Duodenal mucosa (tissue), 2 donors: ENCODE results near the gene CHAMP1.

Experiments
- H3K27ac ChIP-seq: one replicate; pipeline ENCODE4 v1.7.0; 2013; ENCODE audit warnings: low read depth, low read length
- H3K27me3 ChIP-seq, 2 donors: one replicate each; pipeline ENCODE4 v1.7.0; 2013; ENCODE audit warnings: low read length in 2 of 2, control low read depth in 1 of 2; ENCODE audit not compliant: insufficient read depth in 2 of 2, control insufficient read depth in 1 of 2
- H3K36me3 ChIP-seq, 2 donors: one replicate each; pipeline ENCODE4 v1.7.0; 2013; ENCODE audit warnings: low read length in 2 of 2, control low read depth in 1 of 2; ENCODE audit not compliant: insufficient read depth in 2 of 2, control insufficient read depth in 1 of 2
- H3K4me1 ChIP-seq, 2 donors: one replicate each; pipeline ENCODE4 v1.7.0; 2013; ENCODE audit warnings: low read length in 2 of 2, control low read depth in 1 of 2; ENCODE audit not compliant: insufficient read depth in 2 of 2, control insufficient read depth in 1 of 2
- H3K4me3 ChIP-seq, 2 donors: one replicate each; pipeline ENCODE4 v1.7.0; 2013; ENCODE audit warnings: low read length in 2 of 2, low read depth in 1 of 2
- H3K9ac ChIP-seq, 2 donors: one replicate each; pipeline ENCODE4 v1.7.0; 2013; ENCODE audit warnings: low read length in 2 of 2, low read depth in 1 of 2
- H3K9me3 ChIP-seq, 2 donors: one replicate each; pipeline ENCODE4 v1.7.0; 2013; ENCODE audit warnings: low read length in 2 of 2, control low read depth in 1 of 2; ENCODE audit not compliant: control insufficient read depth in 1 of 2

CHAMP1 gene

DNA sequence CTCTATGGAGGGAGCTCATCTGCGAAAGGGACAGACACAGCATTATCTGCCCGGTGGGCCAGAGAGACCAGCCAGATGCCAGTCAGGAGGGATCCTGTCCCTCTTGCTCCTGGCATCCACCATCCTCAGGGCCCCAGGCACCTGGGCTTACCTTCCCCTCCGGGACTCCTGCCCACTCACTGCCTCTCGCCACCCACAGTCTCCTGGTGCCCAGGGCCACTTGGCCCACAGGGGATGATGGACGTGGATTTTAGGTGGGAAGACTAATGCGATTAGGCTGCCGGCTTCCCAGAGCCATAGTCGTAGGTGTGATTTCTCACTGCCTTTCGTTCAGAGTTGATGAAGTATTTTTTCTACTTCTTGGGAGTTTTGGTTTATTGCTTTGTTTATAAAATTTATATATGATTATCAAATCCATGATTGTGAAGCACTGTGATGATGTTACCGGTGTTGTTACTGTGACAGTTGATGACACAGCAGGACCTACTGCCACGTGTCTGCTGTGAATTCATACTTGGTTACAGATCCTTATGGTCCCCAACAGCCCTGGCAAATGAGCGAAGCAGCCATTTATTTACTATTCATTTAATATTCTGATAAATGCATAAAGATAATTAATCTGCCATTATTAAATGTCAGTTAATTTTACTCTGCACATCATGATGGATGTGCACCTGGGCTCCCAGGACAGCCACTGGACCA, 14.5 kb upstream of the CHAMP1 start:
- Histone ChIP-seq H3K36me3 (peaks cover 30 to 64% of the 10 kb centered on the region in 2 donors), H3K4me1 (no peaks in the 10 kb centered on the region), H3K9ac (no peak overlapping the region), H3K4me3 (no peak overlapping the region), H3K27ac (no peak overlapping the region), H3K27me3 (no peaks in the 10 kb centered on the region), H3K9me3 (no peaks in the 10 kb centered on the region)

DNA sequence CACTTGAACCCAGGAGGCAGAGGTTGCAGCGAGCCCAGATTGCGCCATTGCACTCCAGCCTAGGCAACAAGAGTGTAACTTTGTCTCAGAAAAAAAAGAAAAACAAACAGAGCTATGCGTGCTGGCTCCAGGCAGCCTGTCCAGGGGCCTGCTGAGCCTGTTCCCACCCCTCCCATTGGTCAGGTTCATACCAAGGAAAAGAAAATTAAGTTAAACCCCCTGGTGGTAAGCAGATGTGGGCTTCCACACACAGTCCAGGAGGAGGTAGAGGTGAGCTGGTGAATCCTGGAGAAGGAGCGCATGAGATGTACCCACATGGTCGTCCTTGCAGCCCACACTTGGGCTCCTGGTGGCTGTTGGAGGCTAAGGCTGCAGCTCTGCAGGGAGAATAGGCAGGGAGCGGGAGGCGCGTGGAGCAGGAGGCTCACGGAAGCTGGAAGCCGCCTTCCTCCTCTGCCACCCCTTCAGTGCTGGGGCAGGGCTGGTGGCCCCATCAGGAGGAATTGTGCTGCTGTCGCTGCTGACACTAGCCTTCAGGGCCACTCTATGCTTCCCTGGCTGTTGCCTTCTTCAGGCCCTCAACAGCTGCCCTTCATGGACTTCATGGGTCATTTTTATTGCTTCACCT, 10.5 kb upstream of the CHAMP1 start:
- Histone ChIP-seq H3K9ac (no peak overlapping the region), H3K4me1 (no peaks in the 10 kb centered on the region), H3K36me3 (peaks cover 24 to 57% of the 10 kb centered on the region in 2 donors), H3K27ac (no peak overlapping the region), H3K4me3 (no peak overlapping the region), H3K27me3 (no peaks in the 10 kb centered on the region), H3K9me3 (no peaks in the 10 kb centered on the region)

DNA sequence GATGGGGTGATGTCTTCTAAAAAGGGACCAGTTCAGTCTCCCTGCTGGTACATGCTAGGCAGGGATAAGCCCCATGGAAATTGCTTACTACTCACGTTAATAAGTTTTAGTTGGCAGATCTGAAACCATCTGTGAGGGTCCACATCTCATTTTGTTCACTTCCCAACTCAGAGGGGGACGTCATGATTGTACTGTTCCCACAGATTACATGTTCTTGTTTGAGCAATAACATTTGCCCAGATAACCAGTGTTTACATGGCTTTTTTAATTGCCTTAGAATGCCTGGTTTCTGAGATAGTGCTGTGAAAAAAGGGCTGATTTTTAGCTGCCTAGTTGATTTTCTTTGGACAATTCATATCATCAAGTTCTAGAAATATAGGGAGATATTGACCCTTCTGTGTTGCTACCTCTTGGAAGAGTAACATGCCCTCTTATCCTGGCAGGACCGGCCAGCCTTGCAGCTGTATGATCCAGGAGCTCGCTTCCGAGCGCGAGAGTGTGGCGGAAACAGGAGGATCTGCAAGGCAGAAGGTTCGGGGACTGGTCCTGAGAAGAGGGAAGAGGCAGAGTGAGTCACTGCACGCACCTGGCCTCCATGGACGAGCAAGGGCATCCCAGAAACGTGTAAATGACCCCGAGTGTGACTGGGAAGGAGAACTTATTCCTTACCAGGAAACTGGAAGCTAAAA, 9.8 kb upstream of the CHAMP1 start:
- H3K27me3 ChIP-seq: no peaks in the 10 kb centered on the region
- H3K4me3 ChIP-seq: no peak overlapping the region
- H3K36me3 ChIP-seq: peaks cover 18 to 51% of the 10 kb centered on the region in 2 donors
- no peak overlapping the region for H3K9ac ChIP-seq
- H3K4me1 ChIP-seq: peaks cover 0 to under 1% of the 10 kb centered on the region in 2 donors
- H3K9me3 ChIP-seq: no peaks in the 10 kb centered on the region
- no peak overlapping the region for H3K27ac ChIP-seq

DNA sequence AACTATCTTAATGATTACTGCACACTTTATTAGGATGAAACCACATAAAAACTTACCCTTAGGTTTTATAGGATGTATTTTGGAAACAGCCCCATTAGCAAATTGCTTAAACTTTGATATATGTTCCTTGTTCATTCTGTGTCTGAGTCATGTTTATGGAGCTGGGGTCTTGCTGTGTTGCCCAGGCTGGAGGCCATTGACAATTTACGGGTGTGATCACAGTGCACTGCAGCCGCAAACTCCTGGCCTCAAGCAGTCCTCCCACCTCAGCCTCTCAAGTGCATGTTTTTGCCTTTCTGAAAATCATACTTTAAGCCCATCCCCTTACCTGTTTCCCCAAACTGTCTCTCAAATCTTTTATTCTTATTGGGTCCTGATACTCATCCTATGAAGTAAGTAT, 5.2 kb upstream of the CHAMP1 start:
- no peak overlapping the region for H3K27ac ChIP-seq
- H3K9ac ChIP-seq: no peak overlapping the region
- H3K9me3 ChIP-seq: no peaks in the 10 kb centered on the region
- H3K4me1 ChIP-seq: peaks cover 8 to 11% of the 10 kb centered on the region in 2 donors
- no peaks in the 10 kb centered on the region for H3K27me3 ChIP-seq
- H3K4me3 ChIP-seq: no peak overlapping the region
- H3K36me3 ChIP-seq: peaks cover 4 to 20% of the 10 kb centered on the region in 2 donors

DNA sequence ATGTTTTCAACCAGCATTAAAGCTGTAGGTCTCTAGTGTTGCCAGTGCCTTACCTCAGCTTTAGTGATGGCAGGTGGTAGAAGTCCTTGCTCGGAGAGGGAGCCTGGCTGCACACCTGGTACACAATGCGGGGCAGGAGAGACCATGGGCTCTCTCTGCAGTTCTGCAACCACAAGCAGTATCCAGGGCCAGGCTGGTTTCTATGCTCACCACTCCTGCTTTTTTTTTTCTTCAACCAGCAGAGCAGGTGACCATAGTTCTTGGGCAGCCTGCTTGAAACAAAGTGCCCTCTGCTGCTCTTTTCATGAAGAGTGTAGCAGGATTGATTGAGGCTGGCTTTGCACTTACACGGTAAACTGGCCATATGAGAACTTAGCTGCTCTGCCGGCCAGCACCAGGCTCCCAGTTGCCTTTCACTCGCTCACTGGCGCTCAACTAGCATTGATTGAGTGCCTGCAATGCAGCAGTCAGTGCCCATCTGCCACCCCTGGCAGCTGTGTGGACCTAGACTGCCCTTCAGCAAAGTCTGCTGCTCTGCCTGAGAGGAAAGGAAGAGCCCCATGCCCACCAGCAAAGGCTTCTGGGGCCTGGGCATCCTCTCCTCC, 4.4 kb upstream of the CHAMP1 start:
- no peak overlapping the region for H3K9ac ChIP-seq
- H3K4me1 ChIP-seq: peaks cover 8 to 12% of the 10 kb centered on the region in 2 donors
- peaks cover 0 to 12% of the 10 kb centered on the region in 2 donors for H3K36me3 ChIP-seq
- H3K4me3 ChIP-seq: no peak overlapping the region
- H3K27ac ChIP-seq: no peak overlapping the region
- no peaks in the 10 kb centered on the region for H3K9me3 ChIP-seq
- no peaks in the 10 kb centered on the region for H3K27me3 ChIP-seq

DNA sequence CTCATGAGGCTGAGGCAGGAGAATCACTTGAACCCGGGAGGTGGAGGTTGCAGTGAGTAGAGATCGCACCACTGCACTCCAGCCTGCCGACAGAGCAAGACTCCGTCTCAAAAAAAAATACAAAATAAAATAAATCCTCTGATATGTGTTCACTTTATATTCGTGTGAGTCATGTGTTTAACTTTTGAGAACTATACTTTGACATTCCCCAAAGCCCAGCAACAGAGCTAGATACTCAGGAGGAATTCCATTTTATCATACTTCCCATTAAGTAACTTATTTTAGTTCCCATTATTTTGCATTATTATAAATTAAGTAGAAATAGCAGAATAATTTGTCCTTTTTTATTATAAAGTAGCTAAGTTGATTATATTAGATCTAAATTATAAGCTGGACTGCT, 3.3 kb upstream of the CHAMP1 start:
- Histone ChIP-seq H3K27me3 (no peaks in the 10 kb centered on the region), H3K27ac (no peak overlapping the region), H3K9me3 (no peaks in the 10 kb centered on the region), H3K4me1 (peaks cover 16 to 18% of the 10 kb centered on the region in 2 donors), H3K9ac (no peak overlapping the region), H3K36me3 (peaks cover 0 to 9% of the 10 kb centered on the region in 2 donors), H3K4me3 (no peak overlapping the region)

DNA sequence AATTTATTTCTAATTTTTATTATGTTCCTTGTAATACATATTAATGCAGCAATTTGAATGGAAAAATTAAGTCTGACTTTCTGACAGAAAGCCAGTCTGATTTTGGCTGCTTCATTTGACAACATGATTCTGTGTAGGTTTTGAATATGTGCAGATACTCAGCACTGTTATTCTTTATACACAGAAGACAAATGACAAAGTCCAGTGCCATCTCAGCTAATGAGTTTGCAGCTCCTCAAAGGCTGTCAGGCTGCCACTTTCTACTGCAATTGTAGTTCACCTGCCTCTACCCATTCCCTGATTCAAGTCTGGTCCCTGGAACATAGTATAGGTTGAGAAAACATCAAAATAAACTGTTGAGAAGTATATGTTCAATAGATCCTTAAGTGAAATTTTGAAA, 2.9 kb upstream of the CHAMP1 start:
- Histone ChIP-seq H3K9ac (no peak overlapping the region), H3K4me3 (no peak overlapping the region), H3K9me3 (no peaks in the 10 kb centered on the region), H3K27me3 (no peaks in the 10 kb centered on the region), H3K27ac (no peak overlapping the region), H3K4me1 (peaks cover 16 to 18% of the 10 kb centered on the region in 2 donors), H3K36me3 (peaks cover 0 to 6% of the 10 kb centered on the region in 2 donors)

DNA sequence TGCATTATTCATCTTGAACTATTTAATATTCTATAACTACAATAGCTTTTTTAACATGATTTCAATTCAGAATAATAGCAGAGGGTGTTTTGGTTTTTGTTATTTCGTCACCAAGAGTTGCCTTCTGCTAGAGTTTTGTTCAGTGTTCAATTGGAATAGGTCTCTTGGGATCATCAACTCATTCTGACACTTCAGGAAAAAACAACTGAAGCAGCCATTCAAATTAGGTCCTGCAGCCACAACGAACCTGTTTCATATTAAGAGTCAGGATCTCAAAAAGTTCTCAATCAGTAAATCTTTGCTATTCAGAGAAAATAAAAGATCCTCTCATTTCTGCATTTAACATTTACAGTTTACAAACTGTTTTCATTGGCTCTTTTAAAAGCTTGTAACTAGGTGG, 2.4 kb upstream of the CHAMP1 start:
- no peak overlapping the region for H3K27ac ChIP-seq

DNA sequence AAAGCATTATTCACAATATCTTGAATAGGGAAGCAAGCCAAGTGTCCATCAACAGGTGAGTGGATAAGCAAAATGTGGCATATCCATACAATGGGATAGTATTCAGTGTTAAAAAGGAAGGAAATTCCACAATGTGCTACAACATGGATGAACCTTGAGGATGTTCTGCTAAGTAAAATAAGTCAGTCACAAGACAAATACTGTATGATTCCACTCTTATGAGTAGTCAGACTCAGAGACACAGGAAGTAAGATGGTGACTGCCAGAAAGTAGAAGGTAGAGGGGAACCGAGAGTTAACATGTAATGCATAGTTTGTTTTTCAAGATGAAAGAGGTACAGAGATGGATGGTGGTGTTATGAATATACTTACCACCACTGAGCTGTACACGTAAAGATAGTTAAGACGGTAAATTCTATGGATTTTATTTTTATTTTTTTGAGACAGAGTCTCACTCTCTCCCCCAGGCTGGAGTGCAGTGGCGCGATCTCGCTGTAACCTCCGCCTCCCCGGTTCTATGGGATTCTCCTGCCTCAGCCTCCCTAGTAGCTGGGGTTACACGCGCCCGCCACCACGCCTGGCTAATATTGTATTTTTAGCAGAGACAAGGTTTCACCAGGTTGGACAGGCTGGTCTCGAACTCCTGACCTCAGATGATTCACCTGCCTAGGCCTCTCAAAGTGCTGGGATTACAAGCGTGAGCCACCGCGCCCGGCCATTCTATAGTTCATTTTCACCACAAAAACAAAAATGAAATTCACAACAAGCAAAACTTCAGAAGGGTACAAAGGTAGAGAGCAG, 1.0 kb upstream of the CHAMP1 start:
- no peaks in the 10 kb centered on the region for H3K27me3 ChIP-seq
- H3K27ac ChIP-seq: peak overlapping the region; percentile 80
- H3K9me3 ChIP-seq: no peaks in the 10 kb centered on the region
- H3K36me3 ChIP-seq: no peaks in the 10 kb centered on the region
- H3K9ac ChIP-seq: peak overlapping the region; percentile 65 to 73
- H3K4me3 ChIP-seq: peak overlapping the region; percentile 78 to 79
- H3K4me1 ChIP-seq: peaks cover 16 to 22% of the 10 kb centered on the region in 2 donors

More for the DNA sequence above, 2.4 kb upstream of the CHAMP1 start:
- H3K27me3 ChIP-seq: no peaks in the 10 kb centered on the region
- H3K9ac ChIP-seq: no peak overlapping the region
- no peaks in the 10 kb centered on the region for H3K9me3 ChIP-seq
- H3K4me3 ChIP-seq: no peak overlapping the region
- peaks cover 0 to 1% of the 10 kb centered on the region in 2 donors for H3K36me3 ChIP-seq
- H3K4me1 ChIP-seq: peaks cover 16 to 18% of the 10 kb centered on the region in 2 donors
